ENCODE results near the gene STIM2. TPM values are rescaled to one million over a fixed set of nuclear protein-coding genes. Genes with fewer than 3 reads are reported as not detected.

The STIM2 gene
- total RNA-seq, 1 experiment from 2014 or later, result 203 TPM

- H4K20me1 ChIP-seq (ENCODE audit: insufficient read depth, low read depth, low read length), result peaks cover 11% of the 10 kb centered on the region
- peak overlapping the region; percentile 92 for H3K4me3 ChIP-seq (ENCODE audit: low read length)
- H3K27ac ChIP-seq (ENCODE audit: low read length), result peak overlapping the region; percentile 95
- no peaks in the 10 kb centered on the region for H3K9me3 ChIP-seq (ENCODE audit: low read length)
- peak; percentile 67 for DNase-seq
- peak overlapping the region; percentile 98 for H3K9ac ChIP-seq (ENCODE audit: low read length)
- no peak overlapping the region for H2AFZ ChIP-seq (ENCODE audit: low read length)
- peaks cover 41% of the 10 kb centered on the region for H3K4me1 ChIP-seq (ENCODE audit: low read length)
- H3K79me2 ChIP-seq (ENCODE audit: low read length), result peaks cover 35% of the 10 kb centered on the region
- no peaks in the 10 kb centered on the region for H3K27me3 ChIP-seq (ENCODE audit: low read length)
- H3K9me2 ChIP-seq (replicated peaks; ENCODE audit: insufficient read depth, low read length), result no peaks in the 10 kb centered on the region
- H3K36me3 ChIP-seq (ENCODE audit: insufficient read depth, low read length), result no peaks in the 10 kb centered on the region
- H3K4me2 ChIP-seq (ENCODE audit: low read depth, low read length, poor library complexity, severe bottlenecking), result peak overlapping the region; percentile 98
Measured at GRCh38 chr4:26858035-26858918, 2.4 kb upstream of the STIM2 start.

- Histone ChIP-seq H3K27me3 (ENCODE audit: low read length) (no peaks in the 10 kb centered on the region), H3K9ac (ENCODE audit: low read length) (peak overlapping the region; percentile 98), H3K9me2 (replicated peaks; ENCODE audit: insufficient read depth, low read length) (no peaks in the 10 kb centered on the region), H3K27ac (ENCODE audit: low read length) (peak overlapping the region; percentile 95), H3K4me1 (ENCODE audit: low read length) (peaks cover 48% of the 10 kb centered on the region), H4K20me1 (ENCODE audit: insufficient read depth, low read depth, low read length) (peaks cover 11% of the 10 kb centered on the region), H3K4me2 (ENCODE audit: low read depth, low read length, poor library complexity, severe bottlenecking) (peak overlapping the region; percentile 98), H3K79me2 (ENCODE audit: low read length) (peaks cover 42% of the 10 kb centered on the region), H2AFZ (ENCODE audit: low read length) (no peak overlapping the region), H3K9me3 (ENCODE audit: low read length) (no peaks in the 10 kb centered on the region), H3K4me3 (ENCODE audit: low read length) (peak overlapping the region; percentile 92), H3K36me3 (ENCODE audit: insufficient read depth, low read length) (no peaks in the 10 kb centered on the region)
- DNase-seq, result no peak
Measured at GRCh38 chr4:26858947-26859401, 1.7 kb upstream of the STIM2 start.

- Histone ChIP-seq H3K27me3 (ENCODE audit: low read length) (no peaks in the 10 kb centered on the region), H2AFZ (ENCODE audit: low read length) (no peak overlapping the region), H3K4me2 (ENCODE audit: low read depth, low read length, poor library complexity, severe bottlenecking) (peak overlapping the region; percentile 98), H3K79me2 (ENCODE audit: low read length) (peaks cover 50% of the 10 kb centered on the region), H3K4me1 (ENCODE audit: low read length) (peaks cover 50% of the 10 kb centered on the region), H3K9ac (ENCODE audit: low read length) (peak overlapping the region; percentile 98), H3K4me3 (ENCODE audit: low read length) (peak overlapping the region; percentile 92), H3K9me2 (replicated peaks; ENCODE audit: insufficient read depth, low read length) (no peaks in the 10 kb centered on the region), H3K36me3 (ENCODE audit: insufficient read depth, low read length) (no peaks in the 10 kb centered on the region), H4K20me1 (ENCODE audit: insufficient read depth, low read depth, low read length) (peaks cover 12% of the 10 kb centered on the region), H3K27ac (ENCODE audit: low read length) (peak overlapping the region; percentile 95), H3K9me3 (ENCODE audit: low read length) (no peaks in the 10 kb centered on the region)
- DNase-seq, result peak; percentile 66
Measured at GRCh38 chr4:26859762-26860156, 882 bp upstream of the STIM2 start.

- H3K4me3 ChIP-seq (ENCODE audit: low read length), result peak overlapping the region; percentile 92
- peak overlapping the region; percentile 98 for H3K4me2 ChIP-seq (ENCODE audit: low read depth, low read length, poor library complexity, severe bottlenecking)
- peaks cover 58% of the 10 kb centered on the region for H3K4me1 ChIP-seq (ENCODE audit: low read length)
- peaks cover 62% of the 10 kb centered on the region for H3K79me2 ChIP-seq (ENCODE audit: low read length)
- H3K27ac ChIP-seq (ENCODE audit: low read length), result peak overlapping the region; percentile 95
- peaks cover 24% of the 10 kb centered on the region for H4K20me1 ChIP-seq (ENCODE audit: insufficient read depth, low read depth, low read length)
- peak; percentile 83 for DNase-seq
- peak overlapping the region; percentile 86 for H3K9ac ChIP-seq (ENCODE audit: low read length)
- H2AFZ ChIP-seq (ENCODE audit: low read length), result no peak overlapping the region
- H3K27me3 ChIP-seq (ENCODE audit: low read length), result no peaks in the 10 kb centered on the region
- H3K9me2 ChIP-seq (replicated peaks; ENCODE audit: insufficient read depth, low read length), result no peaks in the 10 kb centered on the region
- H3K36me3 ChIP-seq (ENCODE audit: insufficient read depth, low read length), result no peaks in the 10 kb centered on the region
- H3K9me3 ChIP-seq (ENCODE audit: low read length), result no peaks in the 10 kb centered on the region
Measured at GRCh38 chr4:26860922-26861433, 337 bp downstream of the STIM2 start.

- H3K4me1 ChIP-seq (ENCODE audit: low read length), result peaks cover 62% of the 10 kb centered on the region
- no peak overlapping the region for H2AFZ ChIP-seq (ENCODE audit: low read length)
- H3K27me3 ChIP-seq (ENCODE audit: low read length), result no peaks in the 10 kb centered on the region
- peaks cover 68% of the 10 kb centered on the region for H3K79me2 ChIP-seq (ENCODE audit: low read length)
- no peaks in the 10 kb centered on the region for H3K9me3 ChIP-seq (ENCODE audit: low read length)
- peak overlapping the region; percentile 86 for H3K9ac ChIP-seq (ENCODE audit: low read length)
- peak overlapping the region; percentile 92 for H3K4me3 ChIP-seq (ENCODE audit: low read length)
- peaks cover 30% of the 10 kb centered on the region for H4K20me1 ChIP-seq (ENCODE audit: insufficient read depth, low read depth, low read length)
- no peaks in the 10 kb centered on the region for H3K36me3 ChIP-seq (ENCODE audit: insufficient read depth, low read length)
- H3K4me2 ChIP-seq (ENCODE audit: low read depth, low read length, poor library complexity, severe bottlenecking), result peak overlapping the region; percentile 98
- peak; percentile 99 for DNase-seq
- peak overlapping the region; percentile 95 for H3K27ac ChIP-seq (ENCODE audit: low read length)
- no peaks in the 10 kb centered on the region for H3K9me2 ChIP-seq (replicated peaks; ENCODE audit: insufficient read depth, low read length)
Measured at GRCh38 chr4:26861434-26862186, 969 bp downstream of the STIM2 start.

- Histone ChIP-seq H3K36me3 (ENCODE audit: insufficient read depth, low read length) (no peaks in the 10 kb centered on the region), H2AFZ (ENCODE audit: low read length) (no peak overlapping the region), H3K27ac (ENCODE audit: low read length) (peak overlapping the region; percentile 95), H3K9me2 (replicated peaks; ENCODE audit: insufficient read depth, low read length) (no peaks in the 10 kb centered on the region), H3K79me2 (ENCODE audit: low read length) (peaks cover 76% of the 10 kb centered on the region), H3K27me3 (ENCODE audit: low read length) (no peaks in the 10 kb centered on the region), H3K9ac (ENCODE audit: low read length) (peak overlapping the region; percentile 86), H3K9me3 (ENCODE audit: low read length) (no peaks in the 10 kb centered on the region), H3K4me1 (ENCODE audit: low read length) (peaks cover 64% of the 10 kb centered on the region), H3K4me3 (ENCODE audit: low read length) (peak overlapping the region; percentile 92), H3K4me2 (ENCODE audit: low read depth, low read length, poor library complexity, severe bottlenecking) (peak overlapping the region; percentile 98), H4K20me1 (ENCODE audit: insufficient read depth, low read depth, low read length) (peaks cover 30% of the 10 kb centered on the region)
- peak; percentile 57 for DNase-seq
Measured at GRCh38 chr4:26862381-26862915, 1.8 kb downstream of the STIM2 start.

GRCh38 chr4:26863512-26863911, 2.9 kb downstream of the STIM2 start:
- peaks cover 75% of the 10 kb centered on the region for H3K4me1 ChIP-seq (ENCODE audit: low read length)
- peaks cover 30% of the 10 kb centered on the region for H4K20me1 ChIP-seq (ENCODE audit: insufficient read depth, low read depth, low read length)
- no peaks in the 10 kb centered on the region for H3K9me2 ChIP-seq (replicated peaks; ENCODE audit: insufficient read depth, low read length)
- no peaks in the 10 kb centered on the region for H3K36me3 ChIP-seq (ENCODE audit: insufficient read depth, low read length)
- H3K4me3 ChIP-seq (ENCODE audit: low read length), result peak overlapping the region; percentile 92
- H3K79me2 ChIP-seq (ENCODE audit: low read length), result peaks cover 78% of the 10 kb centered on the region
- no peak overlapping the region for H2AFZ ChIP-seq (ENCODE audit: low read length)
- DNase-seq, result peak; percentile 71
- peak overlapping the region; percentile 95 for H3K27ac ChIP-seq (ENCODE audit: low read length)
- peak overlapping the region; percentile 86 for H3K9ac ChIP-seq (ENCODE audit: low read length)
- no peaks in the 10 kb centered on the region for H3K9me3 ChIP-seq (ENCODE audit: low read length)
- H3K4me2 ChIP-seq (ENCODE audit: low read depth, low read length, poor library complexity, severe bottlenecking), result peak overlapping the region; percentile 98
- H3K27me3 ChIP-seq (ENCODE audit: low read length), result no peaks in the 10 kb centered on the region

All from Karpas-422 (cell line).